Activated naive CD8-positive, alpha-beta T cell treated with anti-CD3 and anti-CD28 coated beads, Interleukin-2, amount 50 U/mL, for 24 hours (primary cell): ENCODE data around the gene PRDX5.
A peak's percentile ranks its signal among the peaks of the same experiment; 100 is the strongest.
"Not testable (repeated sequence)": the region's sequence is repeated elsewhere in the genome, so short reads cannot be mapped to it uniquely, and the experiment has no call there.

Source experiments
- ATAC-seq: fragments of 150-1000 bp; cut with Tn5 transposase; one replicate; pipeline ENCODE4 v1.10.0; 2021
- DNase-seq: peaks from one replicate; pipeline ENCODE4 v3.0.0; 2021
- H3K27ac Mint-ChIP-seq: one replicate; pipeline ENCODE4 v1.8.0; 2021; ENCODE audit warnings: mild to moderate bottlenecking, mixed read lengths
- H3K27me3 Mint-ChIP-seq: one replicate; pipeline ENCODE4 v1.8.0; 2021; ENCODE audit warnings: mixed read lengths
- H3K36me3 Mint-ChIP-seq: one replicate; pipeline ENCODE4 v1.8.0; 2021; ENCODE audit warnings: low read depth, mixed read lengths
- H3K4me1 Mint-ChIP-seq: one replicate; pipeline ENCODE4 v1.8.0; 2021; ENCODE audit warnings: mixed read lengths
- H3K4me3 Mint-ChIP-seq: one replicate; pipeline ENCODE4 v1.8.0; 2021; ENCODE audit warnings: mild to moderate bottlenecking, moderate library complexity, mixed read lengths
- H3K9me3 Mint-ChIP-seq: one replicate; pipeline ENCODE4 v1.8.0; 2021; ENCODE audit warnings: mixed read lengths

The PRDX5 gene

DNA sequence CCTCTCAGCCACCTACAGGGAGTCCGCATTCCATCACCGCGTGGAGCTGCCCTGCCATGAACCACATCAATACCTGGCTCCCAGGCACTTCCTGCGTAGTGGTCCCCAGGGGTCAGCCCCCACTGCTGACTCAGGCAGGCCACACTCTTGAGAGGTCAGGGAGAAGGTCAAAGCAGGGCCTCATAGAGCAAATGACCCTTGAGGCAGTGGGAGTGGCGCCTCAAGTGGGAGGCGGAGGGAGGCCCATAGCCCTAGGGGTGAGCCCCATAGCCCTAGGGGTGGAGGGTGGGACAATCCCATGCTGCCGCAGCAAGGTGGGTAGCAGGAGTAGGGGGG, 5.0 kb downstream of the PRDX5 start:
- H3K27ac Mint-ChIP-seq: no peak overlapping the region
- H3K27me3 Mint-ChIP-seq: no peaks in the 10 kb centered on the region
- peaks cover 10% of the 10 kb centered on the region for H3K4me1 Mint-ChIP-seq
- no peak for DNase-seq
- no peak for ATAC-seq
- peaks cover 15% of the 10 kb centered on the region for H3K36me3 Mint-ChIP-seq
- no peak overlapping the region for H3K4me3 Mint-ChIP-seq
- H3K9me3 Mint-ChIP-seq: no peaks in the 10 kb centered on the region

- Mint-ChIP-seq H3K4me3 (no peak overlapping the region), H3K9me3 (no peaks in the 10 kb centered on the region), H3K36me3 (peaks cover 15% of the 10 kb centered on the region), H3K27ac (no peak overlapping the region), H3K4me1 (peaks cover 9% of the 10 kb centered on the region), H3K27me3 (no peaks in the 10 kb centered on the region)
- DNase-seq: no peak
- no peak for ATAC-seq
These were observed 5.5 kb downstream of the PRDX5 start for GRCh38 chr11:64323373-64323772.

DNA sequence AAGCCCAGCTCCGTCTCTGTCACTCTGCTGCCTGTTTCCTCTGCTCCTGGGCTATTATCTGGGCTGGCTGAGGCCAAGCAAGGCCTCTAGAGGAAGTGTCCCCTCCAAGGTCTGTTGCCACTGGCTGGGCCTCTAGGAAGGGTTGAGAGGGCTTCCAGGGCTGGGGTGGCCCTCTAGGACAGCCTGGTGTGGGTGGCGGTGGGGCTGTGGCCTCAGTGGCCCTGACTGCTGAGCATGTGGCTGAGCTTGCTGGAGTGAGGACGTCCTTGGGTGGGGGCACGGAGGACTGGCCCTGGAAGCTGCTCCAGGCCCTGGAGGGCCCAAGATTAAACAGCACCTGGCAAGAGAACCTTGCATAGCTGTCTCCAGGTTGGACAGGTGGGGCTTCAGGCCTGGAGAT, 6.1 kb downstream of the PRDX5 start:
- DNase-seq, H3K9me3 Mint-ChIP-seq, H3K4me3 Mint-ChIP-seq, H3K4me1 Mint-ChIP-seq, H3K27ac Mint-ChIP-seq, H3K27me3 Mint-ChIP-seq: not testable (repeated sequence)
- peaks cover 14% of the 10 kb centered on the region for H3K36me3 Mint-ChIP-seq
- peak; percentile 25 for ATAC-seq

- Mint-ChIP-seq H3K27me3 (no peaks in the 10 kb centered on the region), H3K27ac (no peak overlapping the region), H3K9me3 (no peaks in the 10 kb centered on the region), H3K4me1 (peaks cover 4% of the 10 kb centered on the region), H3K36me3 (peaks cover 12% of the 10 kb centered on the region), H3K4me3 (no peak overlapping the region)
- no peak for DNase-seq
- no peak for ATAC-seq
These were observed 7.0 kb downstream of the PRDX5 start for GRCh38 chr11:64324692-64325469.

DNA sequence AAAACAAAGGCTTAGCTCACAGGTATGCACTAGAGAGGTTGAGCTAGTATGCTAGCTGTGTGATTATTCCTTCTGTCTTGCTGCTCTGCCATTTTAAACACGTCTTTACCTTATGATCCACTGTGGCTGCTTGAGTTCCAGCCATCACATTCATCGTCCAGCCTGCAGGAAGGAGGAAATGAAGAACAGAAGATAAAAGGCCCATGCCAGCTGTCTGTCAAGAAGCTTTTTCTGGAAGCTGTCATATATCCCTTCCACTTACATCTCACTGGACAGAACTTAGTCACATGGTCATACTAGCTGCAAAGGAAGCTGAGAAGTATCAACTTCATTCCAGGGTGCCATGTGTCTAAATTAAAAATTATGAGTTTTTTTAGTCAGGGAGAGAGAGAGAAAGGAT, 9.5 kb downstream of the PRDX5 start:
- DNase-seq: no peak
- H3K4me1 Mint-ChIP-seq: peaks cover 15% of the 10 kb centered on the region
- H3K9me3 Mint-ChIP-seq: no peaks in the 10 kb centered on the region
- no peaks in the 10 kb centered on the region for H3K27me3 Mint-ChIP-seq
- H3K4me3 Mint-ChIP-seq: no peak overlapping the region
- no peaks in the 10 kb centered on the region for H3K36me3 Mint-ChIP-seq
- no peak for ATAC-seq
- no peak overlapping the region for H3K27ac Mint-ChIP-seq

GRCh38 chr11:64327993-64328392, 10.1 kb downstream of the PRDX5 start:
- H3K27me3 Mint-ChIP-seq: no peaks in the 10 kb centered on the region
- no peaks in the 10 kb centered on the region for H3K36me3 Mint-ChIP-seq
- no peak overlapping the region for H3K4me3 Mint-ChIP-seq
- no peaks in the 10 kb centered on the region for H3K9me3 Mint-ChIP-seq
- peaks cover 15% of the 10 kb centered on the region for H3K4me1 Mint-ChIP-seq
- ATAC-seq: no peak
- DNase-seq: no peak
- H3K27ac Mint-ChIP-seq: no peak overlapping the region

- H3K4me3 Mint-ChIP-seq: no peak overlapping the region
- peaks cover 1% of the 10 kb centered on the region for H3K36me3 Mint-ChIP-seq
- DNase-seq: no peak
These were observed 13.0 kb downstream of the PRDX5 start for GRCh38 chr11:64330888-64331287.

GRCh38 chr11:64331569-64332371, 13.8 kb downstream of the PRDX5 start:
- Mint-ChIP-seq H3K27me3 (no peaks in the 10 kb centered on the region), H3K4me1 (peaks cover 28% of the 10 kb centered on the region), H3K27ac (peak overlapping the region; percentile 82), H3K9me3 (no peaks in the 10 kb centered on the region), H3K4me3 (peak overlapping the region; percentile 25), H3K36me3 (peaks cover 1% of the 10 kb centered on the region)
- peak; percentile 87 for ATAC-seq
- peak; percentile 88 for DNase-seq

More at GRCh38 chr11:64330888-64331287, 13.0 kb downstream of the PRDX5 start:
- H3K27me3 Mint-ChIP-seq: no peaks in the 10 kb centered on the region
- H3K4me1 Mint-ChIP-seq: peaks cover 28% of the 10 kb centered on the region
- H3K9me3 Mint-ChIP-seq: no peaks in the 10 kb centered on the region
- no peak for ATAC-seq
- H3K27ac Mint-ChIP-seq: no peak overlapping the region

DNA sequence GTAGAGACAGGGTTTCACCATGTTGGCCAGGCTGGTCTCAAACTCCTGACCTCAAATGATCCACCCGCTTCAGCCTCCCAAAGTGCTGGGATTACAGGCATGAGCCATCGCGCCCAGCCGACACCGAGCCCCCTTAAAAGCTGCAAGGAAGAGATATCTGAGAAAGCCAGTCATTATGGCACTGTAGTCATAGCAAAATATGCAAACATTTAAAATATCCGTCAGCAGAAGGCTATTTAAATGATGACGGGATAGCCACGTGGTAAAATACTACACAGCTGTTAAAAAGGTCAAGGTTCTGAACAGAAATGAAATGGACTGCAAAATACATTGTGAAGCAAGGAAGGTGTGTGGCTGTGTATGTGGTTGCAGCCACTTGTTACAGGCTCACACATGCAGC, 15.6 kb downstream of the PRDX5 start:
- Mint-ChIP-seq H3K9me3 (no peaks in the 10 kb centered on the region), H3K27ac (no peak overlapping the region), H3K36me3 (peaks cover 6% of the 10 kb centered on the region), H3K27me3 (no peaks in the 10 kb centered on the region), H3K4me3 (no peak overlapping the region), H3K4me1 (peaks cover 31% of the 10 kb centered on the region)
- no peak for DNase-seq
- no peak for ATAC-seq

DNA sequence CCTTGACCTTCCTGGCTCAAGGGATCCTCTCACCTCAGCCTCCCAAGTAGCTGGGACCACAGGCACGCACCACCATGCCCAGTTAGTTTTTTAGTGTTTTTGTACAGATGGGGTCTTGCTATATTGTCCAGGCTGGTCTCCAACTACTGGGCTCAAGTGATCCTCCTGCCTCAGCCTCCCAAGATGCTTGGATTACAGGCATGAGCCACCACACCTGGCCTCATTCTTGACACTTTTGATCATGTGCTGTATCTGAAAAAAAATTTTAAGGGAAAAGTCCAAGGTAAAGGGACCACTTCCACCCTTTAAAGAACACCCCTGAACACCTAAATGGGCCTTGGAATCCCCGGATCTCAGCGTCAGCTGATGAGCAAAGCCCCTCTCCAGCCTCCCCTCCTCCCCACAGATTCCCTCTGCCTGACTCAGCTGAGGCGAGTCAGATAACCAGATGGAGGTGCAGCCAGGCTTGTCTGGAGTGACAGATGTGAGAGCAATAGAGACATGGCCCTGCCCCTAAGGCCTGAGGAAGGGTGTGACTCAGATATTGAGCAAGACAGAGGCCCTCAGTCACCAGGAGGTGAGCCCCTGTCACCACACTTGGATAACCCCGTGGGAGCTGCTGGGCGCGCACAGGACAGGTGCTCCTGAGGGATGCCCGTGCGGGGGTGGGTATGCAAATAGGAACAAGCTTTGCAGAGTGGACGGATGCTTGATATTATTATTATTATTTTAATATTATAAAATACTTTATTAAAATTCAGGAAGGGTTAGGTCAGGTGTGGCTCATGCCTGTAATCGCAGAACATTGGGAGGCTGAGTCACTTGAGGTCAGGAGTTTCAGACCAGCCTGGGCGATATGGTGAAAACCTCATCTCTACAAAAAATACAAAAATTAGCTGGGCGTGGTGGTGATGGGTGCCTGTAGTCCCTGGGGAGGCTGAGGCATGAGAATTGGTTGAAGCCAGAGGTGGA, 17.1 kb downstream of the PRDX5 start:
- ATAC-seq (peak; percentile 79), DNase-seq (peak; percentile 57)
- Mint-ChIP-seq H3K4me3 (no peak overlapping the region), H3K4me1 (peaks cover 41% of the 10 kb centered on the region), H3K36me3 (peaks cover 6% of the 10 kb centered on the region), H3K27me3 (no peaks in the 10 kb centered on the region), H3K27ac (peak overlapping the region; percentile 57), H3K9me3 (no peaks in the 10 kb centered on the region)

DNA sequence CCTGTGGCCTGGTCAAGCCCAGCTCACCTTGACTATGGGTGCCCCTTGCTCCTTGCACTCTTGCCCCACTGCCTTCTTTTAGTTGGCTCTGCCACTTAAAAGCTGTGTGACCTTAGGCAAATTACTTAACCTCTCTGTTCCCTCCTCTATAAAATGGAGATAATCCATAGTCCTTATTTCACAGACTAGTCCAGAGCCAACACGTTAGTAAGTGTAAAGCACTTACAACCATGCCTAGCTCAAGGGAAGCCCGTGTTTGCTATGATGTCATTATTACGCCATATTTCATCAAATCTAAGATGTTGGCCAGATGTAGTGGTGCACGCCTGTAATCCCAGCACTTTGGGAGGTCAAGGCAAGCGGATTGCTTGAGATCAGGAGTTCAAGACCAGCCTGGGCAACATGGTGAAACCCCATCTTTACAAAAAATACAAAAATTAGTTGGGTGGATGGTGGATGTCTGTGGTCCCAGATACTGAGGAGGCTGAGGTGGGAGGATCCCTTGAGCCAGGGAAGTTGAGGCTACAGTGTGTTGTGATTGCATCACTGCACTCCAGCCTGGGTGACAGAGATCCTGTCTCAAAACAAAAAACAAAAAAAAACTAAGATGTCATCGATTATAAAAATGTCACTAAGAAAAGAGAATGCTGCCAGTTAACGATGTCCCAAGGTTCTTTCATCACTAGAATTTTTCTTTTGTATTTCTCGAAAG, 19.8 kb downstream of the PRDX5 start:
- ATAC-seq: no peak
- Mint-ChIP-seq H3K9me3 (no peaks in the 10 kb centered on the region), H3K27ac (no peak overlapping the region), H3K4me3 (no peak overlapping the region), H3K36me3 (peaks cover 6% of the 10 kb centered on the region), H3K27me3 (no peaks in the 10 kb centered on the region), H3K4me1 (peaks cover 43% of the 10 kb centered on the region)
- DNase-seq: no peak

DNA sequence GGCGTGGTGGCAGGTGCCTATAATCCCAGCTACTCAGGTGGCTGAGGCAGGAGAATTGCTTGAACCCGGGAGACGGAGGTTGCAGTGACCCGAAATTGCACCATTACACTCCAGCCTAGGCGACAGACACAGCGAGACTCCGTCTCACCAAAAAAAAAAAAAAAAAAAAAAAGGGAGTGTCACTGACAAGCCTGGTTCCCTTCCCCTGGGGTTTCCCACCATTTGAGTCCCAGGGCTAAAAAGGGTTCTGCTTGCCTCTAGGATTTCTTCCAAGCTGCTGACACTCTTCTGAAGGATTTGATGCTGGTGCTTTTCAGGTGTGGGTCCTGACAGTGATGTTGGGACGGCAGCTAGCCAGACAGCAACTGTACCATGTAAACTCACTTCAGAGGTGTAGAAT, 20.8 kb downstream of the PRDX5 start:
- Mint-ChIP-seq H3K9me3 (no peaks in the 10 kb centered on the region), H3K27ac (peak overlapping the region; percentile 83), H3K27me3 (no peaks in the 10 kb centered on the region), H3K4me1 (peaks cover 39% of the 10 kb centered on the region), H3K4me3 (peak overlapping the region; percentile 86), H3K36me3 (peaks cover 6% of the 10 kb centered on the region)
- no peak for ATAC-seq
- DNase-seq: no peak

DNA sequence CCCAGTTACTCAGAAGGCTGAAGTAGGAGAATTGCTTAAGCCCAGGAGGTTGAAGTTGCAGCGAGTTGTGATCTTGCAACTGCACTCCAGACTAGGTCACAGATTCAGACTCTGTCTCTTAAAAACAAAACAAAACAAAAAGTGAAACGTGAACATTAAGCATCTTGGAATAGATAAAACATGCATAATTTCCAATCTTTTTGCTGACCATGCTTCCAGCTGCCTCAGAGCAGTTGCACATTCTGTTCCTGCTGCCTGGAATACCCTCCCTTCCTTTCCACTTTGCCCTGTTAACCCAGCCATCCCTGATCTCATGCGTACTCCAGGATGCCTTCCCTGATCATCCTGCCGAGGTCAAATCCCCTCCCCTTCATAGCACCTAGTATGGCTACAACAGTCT, 21.4 kb downstream of the PRDX5 start:
- H3K36me3 Mint-ChIP-seq: peaks cover 6% of the 10 kb centered on the region
- no peak for DNase-seq
- no peaks in the 10 kb centered on the region for H3K27me3 Mint-ChIP-seq
- H3K4me1 Mint-ChIP-seq: peaks cover 38% of the 10 kb centered on the region
- peak overlapping the region; percentile 83 for H3K27ac Mint-ChIP-seq
- peak overlapping the region; percentile 86 for H3K4me3 Mint-ChIP-seq
- H3K9me3 Mint-ChIP-seq: no peaks in the 10 kb centered on the region
- ATAC-seq: no peak
